SU-DHL-6 (cell line): ENCODE measurements around the gene SERPINA6.

Source experiments
- CTCF ChIP-seq: fragments of 200-600 bp; sonication (generic); IDR thresholded peaks from one replicate; pipeline ENCODE4 v1.5.1; 2017; ENCODE audit warnings: antibody characterized with exemption, mild to moderate bottlenecking, low read length, moderate library complexity; ENCODE audit not compliant: insufficient read depth, poor library complexity, severe bottlenecking
- EZH2phosphoT487 ChIP-seq: fragments of 200-600 bp; sonication (generic), shearing (Covaris generic); conservative IDR thresholded peaks from 2 replicates; pipeline ENCODE4 v1.6.1; 2018; ENCODE audit warnings: mild to moderate bottlenecking, antibody characterized with exemption, low read length, moderate library complexity, mixed read lengths

GRCh38 chr14:94285158-94285557 lies 38.0 kb downstream of the SERPINA6 start:
- no peak for TF ChIP-seq CTCF
- TF ChIP-seq EZH2phosphoT487 = no peak
